Effector CD4-positive, alpha-beta T cell (primary cell): ENCODE measurements around the gene KCNJ15.
"Not testable (repeated sequence)": the region's sequence is repeated elsewhere in the genome, so short reads cannot be mapped to it uniquely, and the experiment has no call there.

Experiments
- DNase-seq: peaks from one replicate; pipeline ENCODE4 v3.0.0-alpha.2; 2020

KCNJ15 gene

GRCh38 chr21:38244885-38245869, 11.6 kb upstream of the KCNJ15 start:
- DNase-seq, result peak; percentile 36

GRCh38 chr21:38246511-38246910, 10.3 kb upstream of the KCNJ15 start:
- DNase-seq, result no peak

- DNase-seq, result not testable (repeated sequence)
Measured at GRCh38 chr21:38247054-38247453, 9.7 kb upstream of the KCNJ15 start.

GRCh38 chr21:38247738-38248510, 8.9 kb upstream of the KCNJ15 start:
- DNase-seq, result no peak

- no peak for DNase-seq
Measured at GRCh38 chr21:38249256-38249655, 7.5 kb upstream of the KCNJ15 start.

GRCh38 chr21:38249696-38250278, 7.0 kb upstream of the KCNJ15 start:
- no peak for DNase-seq

GRCh38 chr21:38250991-38251418, 5.8 kb upstream of the KCNJ15 start:
- DNase-seq, result no peak

- no peak for DNase-seq
Measured at GRCh38 chr21:38254970-38255369, 1.8 kb upstream of the KCNJ15 start.

GRCh38 chr21:38255571-38256117, 1.1 kb upstream of the KCNJ15 start:
- no peak for DNase-seq

- DNase-seq, result no peak
Measured at GRCh38 chr21:38257667-38258066, 876 bp downstream of the KCNJ15 start.

GRCh38 chr21:38258521-38259485, 2.0 kb downstream of the KCNJ15 start:
- no peak for DNase-seq

- DNase-seq, result no peak
Measured at GRCh38 chr21:38259665-38260064, 2.9 kb downstream of the KCNJ15 start.

- no peak for DNase-seq
Measured at GRCh38 chr21:38260426-38260825, 3.6 kb downstream of the KCNJ15 start.

- DNase-seq, result no peak
Measured at GRCh38 chr21:38261851-38262250, 5.1 kb downstream of the KCNJ15 start.

GRCh38 chr21:38263493-38263892, 6.7 kb downstream of the KCNJ15 start:
- no peak for DNase-seq

GRCh38 chr21:38264571-38264970, 7.8 kb downstream of the KCNJ15 start:
- no peak for DNase-seq

- DNase-seq, result no peak
Measured at GRCh38 chr21:38265166-38265565, 8.4 kb downstream of the KCNJ15 start.

GRCh38 chr21:38266732-38267131, 9.9 kb downstream of the KCNJ15 start:
- DNase-seq, result no peak

- DNase-seq, result no peak
Measured at GRCh38 chr21:38267136-38267755, 10.5 kb downstream of the KCNJ15 start.

- DNase-seq, result no peak
Measured at GRCh38 chr21:38267991-38268863, 11.4 kb downstream of the KCNJ15 start.
